Activated effector memory CD4-positive, alpha-beta T cell treated with anti-CD3 and anti-CD28 coated beads, Interleukin-2, amount 50 U/mL, for 16 hours (primary cell): Measurements from ENCODE around the gene PGPEP1.
"Not testable (repeated sequence)": the region's sequence is repeated elsewhere in the genome, so short reads cannot be mapped to it uniquely, and the experiment has no call there.

Experiments used
- DNase-seq: peaks from one replicate; pipeline ENCODE4 v3.0.0-alpha.2; 2020

PGPEP1 gene

GRCh38 chr19:18308948-18309325, 31.5 kb upstream of the PGPEP1 start:
- DNase-seq: no peak

GRCh38 chr19:18309525-18310064, 30.8 kb upstream of the PGPEP1 start:
- DNase-seq: no peak

GRCh38 chr19:18310118-18310909, 30.1 kb upstream of the PGPEP1 start:
- DNase-seq: no peak

- no peak for DNase-seq
These were observed 29.4 kb upstream of the PGPEP1 start for GRCh38 chr19:18310966-18311365.

- DNase-seq: no peak
These were observed 28.8 kb upstream of the PGPEP1 start for GRCh38 chr19:18311502-18312091.

GRCh38 chr19:18312092-18312534, 28.3 kb upstream of the PGPEP1 start:
- no peak for DNase-seq

GRCh38 chr19:18313398-18313797, 27.0 kb upstream of the PGPEP1 start:
- DNase-seq: no peak

- DNase-seq: peak; percentile 81
These were observed 22.2 kb upstream of the PGPEP1 start for GRCh38 chr19:18317961-18318800.

- DNase-seq: no peak
These were observed 20.7 kb upstream of the PGPEP1 start for GRCh38 chr19:18319591-18320135.

- no peak for DNase-seq
These were observed 19.3 kb upstream of the PGPEP1 start for GRCh38 chr19:18320865-18321733.

- DNase-seq: no peak
These were observed 18.7 kb upstream of the PGPEP1 start for GRCh38 chr19:18321734-18322102.

GRCh38 chr19:18322318-18322758, 18.1 kb upstream of the PGPEP1 start:
- peak; percentile 76 for DNase-seq

GRCh38 chr19:18322759-18323460, 17.5 kb upstream of the PGPEP1 start, which contains the start of gene LSM4:
TSS of gene LSM4 (minus strand) at chr19:18323076. CDS start at chr19:18323020, 56 bp downstream.
- peak; percentile 100 for DNase-seq

- not testable (repeated sequence) for DNase-seq
These were observed 16.0 kb upstream of the PGPEP1 start for GRCh38 chr19:18324373-18324731.

- no peak for DNase-seq
These were observed 13.6 kb upstream of the PGPEP1 start for GRCh38 chr19:18326772-18327171.

GRCh38 chr19:18328340-18329034, 11.9 kb upstream of the PGPEP1 start:
- peak; percentile 93 for DNase-seq

- DNase-seq: no peak
These were observed 11.4 kb upstream of the PGPEP1 start for GRCh38 chr19:18329035-18329376.

GRCh38 chr19:18330868-18331267, 9.5 kb upstream of the PGPEP1 start:
- no peak for DNase-seq

- no peak for DNase-seq
These were observed 7.4 kb upstream of the PGPEP1 start for GRCh38 chr19:18332917-18333530.

- no peak for DNase-seq
These were observed 6.7 kb upstream of the PGPEP1 start for GRCh38 chr19:18333680-18334079.
